ENCODE data around the gene FGF1.
A peak's percentile ranks its signal among the peaks of the same experiment; 100 is the strongest.

The FGF1 gene

GRCh38 chr5:142590451-142591231 is 95.2 kb downstream of the FGF1 start:
- H3K27ac ChIP-seq: no peak overlapping the region
- CTCF ChIA-PET: interaction anchor here (1.1 to 1.3 kb wide), 2 partner anchors 65 to 436 kb away, joined by 3 to 4 read pairs; no protein-coding TSS in a partner anchor
- POLR2A ChIA-PET (ENCODE audit: low non-redundant PET): no interaction called here
- TF ChIP-seq CTCF (conservative IDR thresholded peaks at IDR 0.05; ENCODE audit: low read depth): no peak
- DNase-seq (ENCODE audit: low spot score): no peak

GRCh38 chr5:142589720-142590119 is 96.2 kb downstream of the FGF1 start:
- ChIA-PET CTCF (interaction anchor here (1.1 to 1.3 kb wide), 2 partner anchors 66 to 435 kb away, joined by 3 to 4 read pairs; no protein-coding TSS in a partner anchor), POLR2A (ENCODE audit: low non-redundant PET) (no interaction called here)
- H3K27ac ChIP-seq: no peak overlapping the region
- DNase-seq (ENCODE audit: low spot score): no peak
- TF ChIP-seq CTCF (conservative IDR thresholded peaks at IDR 0.05; ENCODE audit: low read depth): no peak

GRCh38 chr5:142587354-142587965 is 98.4 kb downstream of the FGF1 start:
- ChIA-PET CTCF (interaction anchor here (0.6 to 0.7 kb wide), 6 partner anchors 12 to 293 kb away, joined by 3 to 4 read pairs (median 3); no protein-coding TSS in a partner anchor), POLR2A (ENCODE audit: low non-redundant PET) (no interaction called here)
- peak; percentile 60 for TF ChIP-seq CTCF (conservative IDR thresholded peaks at IDR 0.05; ENCODE audit: low read depth)
- H3K27ac ChIP-seq: no peak overlapping the region
- no peak for DNase-seq (ENCODE audit: low spot score)

GRCh38 chr5:142586552-142586951 is 99.3 kb downstream of the FGF1 start:
- DNase-seq (ENCODE audit: low spot score): no peak
- ChIA-PET CTCF (interaction anchor here (0.6 to 0.7 kb wide), 2 partner anchors 69 to 419 kb away, joined by 3 to 4 read pairs; no protein-coding TSS in a partner anchor), POLR2A (ENCODE audit: low non-redundant PET) (no interaction called here)
- H3K27ac ChIP-seq: no peak overlapping the region
- TF ChIP-seq CTCF (conservative IDR thresholded peaks at IDR 0.05; ENCODE audit: low read depth): no peak

GRCh38 chr5:142585451-142585850 is 100.4 kb downstream of the FGF1 start:
- no peak overlapping the region for H3K27ac ChIP-seq
- TF ChIP-seq CTCF (conservative IDR thresholded peaks at IDR 0.05; ENCODE audit: low read depth): no peak
- DNase-seq (ENCODE audit: low spot score): no peak
- ChIA-PET CTCF (interaction anchor here (0.7 to 1.0 kb wide), 2 partner anchors 10 to 244 kb away, joined by 3 to 6 read pairs; no protein-coding TSS in a partner anchor), POLR2A (ENCODE audit: low non-redundant PET) (no interaction called here)

GRCh38 chr5:142584891-142585290 is 101.0 kb downstream of the FGF1 start:
- CTCF ChIA-PET: interaction anchor here (1.0 kb wide), 1 partner anchor 9 kb away, joined by 3 read pairs; no protein-coding TSS in a partner anchor

More at GRCh38 chr5:142584891-142585290, 101.0 kb downstream of the FGF1 start:
- no peak overlapping the region for H3K27ac ChIP-seq
- POLR2A ChIA-PET (ENCODE audit: low non-redundant PET): no interaction called here
- DNase-seq (ENCODE audit: low spot score): no peak
- no peak for TF ChIP-seq CTCF (conservative IDR thresholded peaks at IDR 0.05; ENCODE audit: low read depth)

Measured in RWPE1 (cell line).